ENCODE measurements around the gene PARL. TPM values are rescaled to one million over a fixed set of nuclear protein-coding genes. Genes with fewer than 3 reads are reported as not detected.

PARL gene
- polyA plus RNA-seq, 1 of the 3 experiments (the other 2 are of a cell fraction): 50.1 TPM

GRCh38 chr3:183829466-183829865 is 55.2 kb downstream of the PARL start:
- H4K20me1 ChIP-seq (ENCODE audit: insufficient read depth): 0 out of 2 replicates have a peak, but pooled peaks cover 3% of the 10 kb centered on the region
- ChIA-PET POLR2A (no interaction called here), CTCF (interaction anchor here (0.9 to 1.1 kb wide), 3 partner anchors 11 to 327 kb away, joined by 3 to 4 read pairs (median 3); partner anchors contain the start of gene PARL)
- no peaks in the 10 kb centered on the region for H3K9me3 ChIP-seq
- H3K4me2 ChIP-seq: no peak overlapping the region
- peaks cover 0 to 24% of the 10 kb centered on the region in 2 experiments; a peak in 2 of 4 replicates for H3K4me1 ChIP-seq (ENCODE audit: control insufficient read depth in 1 of 2, insufficient read depth in 2 of 2, low read depth in 1 of 2, low read length in 1 of 2)
- H3K9me2 ChIP-seq: no peaks in the 10 kb centered on the region
- no peak overlapping the region for H3K9ac ChIP-seq
- H3K27ac ChIP-seq (ENCODE audit: low read depth in 2 of 2, low read length in 1 of 2): no peak overlapping the region
- H3K79me2 ChIP-seq (ENCODE audit: insufficient read depth): no peaks in the 10 kb centered on the region
- H3K36me3 ChIP-seq (replicated peaks in 1 of 2; ENCODE audit: control insufficient read depth in 1 of 2, insufficient read depth in 2 of 2, low read length in 1 of 2): peaks cover 11 to 49% of the 10 kb centered on the region in 2 experiments
- no peaks in the 10 kb centered on the region for H3K27me3 ChIP-seq (ENCODE audit: insufficient read depth)
- H2AFZ ChIP-seq (ENCODE audit: low read depth): no peak overlapping the region
- 95% methylated on average over 9 of the region's 9 CpGs for whole genome bisulfite sequencing (ENCODE audit: low lambda C conversion rate)
- no peak overlapping the region for H3K4me3 ChIP-seq (ENCODE audit: low read depth in 2 of 2, low read length in 1 of 2)
- no peak for DNase-seq
- TF ChIP-seq FOXJ3 (CRISPR knock-in tag; IDR thresholded peaks at IDR 0.05) (no peak), MAX (IDR thresholded peaks at IDR 0.05; ENCODE audit: low read depth) (no peak), USF2 (IDR thresholded peaks at IDR 0.05; ENCODE audit: borderline replicate concordance, low read depth, low read length) (no peak), YY1 (IDR thresholded peaks at IDR 0.05; ENCODE audit: low read depth) (no peak), FOXM1 (IDR thresholded peaks at IDR 0.05; ENCODE audit: low read depth) (no peak)
- H3F3A ChIP-seq (replicated peaks; ENCODE audit: insufficient read depth): peaks cover 15% of the 10 kb centered on the region

GRCh38 chr3:183828538-183828870 is 56.2 kb downstream of the PARL start:
- POLR2A ChIA-PET: no interaction called here
- H3F3A ChIP-seq (replicated peaks; ENCODE audit: insufficient read depth): peaks cover 15% of the 10 kb centered on the region
- H3K9me2 ChIP-seq: no peaks in the 10 kb centered on the region
- H3K36me3 ChIP-seq (replicated peaks in 1 of 2; ENCODE audit: control insufficient read depth in 1 of 2, insufficient read depth in 2 of 2, low read length in 1 of 2): peaks cover 11 to 42% of the 10 kb centered on the region in 2 experiments
- no peak overlapping the region for H2AFZ ChIP-seq (ENCODE audit: low read depth)
- no peaks in the 10 kb centered on the region for H3K27me3 ChIP-seq (ENCODE audit: insufficient read depth)
- H3K79me2 ChIP-seq (ENCODE audit: insufficient read depth): no peaks in the 10 kb centered on the region
- WGBS (ENCODE audit: low lambda C conversion rate): 82% methylated on average over 7 of the region's 7 CpGs
- H3K4me2 ChIP-seq: no peak overlapping the region
- no peak overlapping the region for H3K9ac ChIP-seq
- no peaks in the 10 kb centered on the region for H3K9me3 ChIP-seq
- H3K4me1 ChIP-seq (ENCODE audit: control insufficient read depth in 1 of 2, insufficient read depth in 2 of 2, low read depth in 1 of 2, low read length in 1 of 2): peaks cover 0 to 26% of the 10 kb centered on the region in 2 experiments; a peak in 2 of 4 replicates
- no peak for DNase-seq
- H4K20me1 ChIP-seq (ENCODE audit: insufficient read depth): 0 out of 2 replicates have a peak, but pooled peaks cover 3% of the 10 kb centered on the region
- TF ChIP-seq EZH2phosphoT487 (IDR thresholded peaks at IDR 0.05; ENCODE audit: borderline replicate concordance, low read depth) (no peak), CTCF (IDR thresholded peaks at IDR 0.05) (no peak), MAX (IDR thresholded peaks at IDR 0.05; ENCODE audit: low read depth) (no peak), YY1 (IDR thresholded peaks at IDR 0.05; ENCODE audit: low read depth) (no peak), JUND (IDR thresholded peaks at IDR 0.05) (no peak), USF2 (IDR thresholded peaks at IDR 0.05; ENCODE audit: borderline replicate concordance, low read depth, low read length) (no peak), REST (IDR thresholded peaks at IDR 0.05; ENCODE audit: low read depth, low read length) (no peak), MXI1 (IDR thresholded peaks at IDR 0.05; ENCODE audit: low read depth, low read length) (no peak), NRF1 (IDR thresholded peaks at IDR 0.05; ENCODE audit: low read depth, low read length) (no peak)
- no peak overlapping the region for H3K27ac ChIP-seq (ENCODE audit: low read depth in 2 of 2, low read length in 1 of 2)
- H3K4me3 ChIP-seq (ENCODE audit: low read depth in 2 of 2, low read length in 1 of 2): no peak overlapping the region
- CTCF ChIA-PET: interaction anchor here (0.9 to 4.1 kb wide), 2 partner anchors 56 kb away, joined by 4 to 29 read pairs; partner anchors contain the start of gene PARL

Measured in SK-N-SH (cell line).